PC-9 (cell line): Measurements from ENCODE around the gene ST6GALNAC3. TPM values are rescaled to one million over a fixed set of nuclear protein-coding genes. Genes with fewer than 3 reads are reported as not detected.

ENCODE experiments used
- BruUV-seq: library from RNA; stranded (reverse); fragments of 400-500 nt; replicated peaks from 2 replicates; lab custom pipeline; 2021; lab: Mats Ljungman, UMichigan
- CTCF ChIA-PET: fragments of 300-600 bp; sonication (Branson Sonifier 250); formaldehyde crosslinking; loops from one replicate; lab custom pipeline; 2022; ENCODE audit warnings: antibody characterized with exemption; lab: Charles Lee
- POLR2A ChIA-PET: fragments of 300-600 bp; sonication (Branson Sonifier 250); formaldehyde crosslinking; loops from one replicate; lab custom pipeline; 2022; ENCODE audit warnings: antibody characterized with exemption; ENCODE audit not compliant: unreplicated experiment; lab: Charles Lee
- DNase-seq, 2 experiments: peaks; one replicate each; pipeline versions ENCODE4 v3.0.0 to v3.0.0-alpha.2; 2015 to 2022; ENCODE audit warnings: mixed read lengths in 1 of 2
- H2AFZ ChIP-seq: fragments of 200-600 bp; sonication (generic); 2 replicates; pipeline ENCODE4 v1.8.1; 2017; ENCODE audit warnings: antibody characterized with exemption
- H3F3A ChIP-seq: fragments of 200-600 bp; sonication (generic); 2 replicates; pipeline ENCODE4 v1.8.1; 2017; ENCODE audit warnings: antibody characterized with exemption, mild to moderate bottlenecking, low read depth; ENCODE audit not compliant: insufficient read depth
- H3K27ac ChIP-seq: fragments of 200-600 bp; sonication (generic); 2 replicates; pipeline ENCODE4 v1.6.1; 2016; ENCODE audit warnings: mixed run types
- H3K27me3 ChIP-seq: fragments of 200-600 bp; sonication (generic); 2 replicates; pipeline ENCODE4 v1.6.1; 2016; ENCODE audit warnings: low read depth, mixed run types; ENCODE audit not compliant: insufficient read depth
- H3K36me3 ChIP-seq: fragments of 200-600 bp; sonication (generic); 2 replicates; pipeline ENCODE4 v1.6.1; 2016; ENCODE audit warnings: low read depth, mixed run types
- H3K4me1 ChIP-seq: fragments of 200-600 bp; sonication (generic); replicated peaks from 2 replicates; pipeline ENCODE4 v1.6.1; 2016; ENCODE audit warnings: mixed run types; ENCODE audit not compliant: insufficient read depth
- H3K4me2 ChIP-seq: fragments of 200-600 bp; sonication (generic); 2 replicates; pipeline ENCODE4 v1.6.1; 2017; ENCODE audit warnings: mixed run types
- H3K4me3 ChIP-seq: fragments of 200-600 bp; sonication (generic); 2 replicates; pipeline ENCODE4 v1.6.1; 2016; ENCODE audit warnings: mixed run types
- H3K79me2 ChIP-seq: fragments of 200-600 bp; sonication (generic); 2 replicates; pipeline ENCODE4 v1.6.1; 2017; ENCODE audit warnings: low read depth, mixed run types
- H3K9me2 ChIP-seq: fragments of 200-600 bp; sonication (generic); 2 replicates; pipeline ENCODE4 v1.8.1; 2017; ENCODE audit warnings: mild to moderate bottlenecking; ENCODE audit not compliant: insufficient read depth
- H3K9me3 ChIP-seq: fragments of 200-600 bp; sonication (generic); 2 replicates; pipeline ENCODE4 v1.8.1; 2016; ENCODE audit warnings: low read depth; ENCODE audit not compliant: insufficient read depth
- H4K20me1 ChIP-seq: fragments of 200-600 bp; sonication (generic); 2 replicates; pipeline ENCODE4 v1.8.1; 2017; ENCODE audit not compliant: insufficient read depth
- CTCF ChIP-seq: fragments of 200-600 bp; sonication (generic); conservative IDR thresholded peaks from 2 replicates; pipeline ENCODE4 v1.6.1; 2017; ENCODE audit warnings: mixed run types, antibody characterized with exemption, mild to moderate bottlenecking, moderate library complexity
- EZH2 ChIP-seq: fragments of 200-600 bp; sonication (generic); IDR thresholded peaks from 2 replicates; pipeline ENCODE4 v1.8.0; 2017; ENCODE audit warnings: antibody characterized with exemption, low read depth
- intact Hi-C: fragments of 100-400 bp; cut with micrococcal nuclease; formaldehyde crosslinking; loops from one replicate; pipeline ENCODE4 v1.10.0; 2022; ENCODE audit not compliant: unreplicated experiment
- total RNA-seq: library from RNA; stranded (reverse); gene quantifications from 2 replicates; pipeline ENCODE4 v1.2.3, GENCODE V29; 2021

Gene ST6GALNAC3
- total RNA-seq, 1 experiment from 2014 or later, result 0.04 TPM

- CTCF ChIA-PET, result no interaction called here
- TF ChIP-seq CTCF, result no peak
- TF ChIP-seq EZH2, result no peak
- Histone ChIP-seq H3F3A (no peaks in the 10 kb centered on the region), H2AFZ (no peak overlapping the region), H3K4me3 (no peak overlapping the region), H3K9me2 (no peaks in the 10 kb centered on the region), H3K4me2 (no peak overlapping the region), H3K79me2 (no peaks in the 10 kb centered on the region), H3K27me3 (no peaks in the 10 kb centered on the region), H3K9me3 (no peaks in the 10 kb centered on the region), H4K20me1 (no peaks in the 10 kb centered on the region), H3K36me3 (no peaks in the 10 kb centered on the region), H3K27ac (no peak overlapping the region), H3K4me1 (no peaks in the 10 kb centered on the region)
- DNase-seq, result no peak
- intact Hi-C loops, result no loop called here
- POLR2A ChIA-PET, result no interaction called here
- BruUV-seq, result no TSS peak
These were observed 561.2 kb downstream of the ST6GALNAC3 start for GRCh38 chr1:76635784-76636183.

- DNase-seq, result no peak
- ChIA-PET POLR2A (no interaction called here), CTCF (no interaction called here)
These were observed 564.6 kb downstream of the ST6GALNAC3 start for GRCh38 chr1:76639181-76639580.

GRCh38 chr1:76640092-76640491 lies 565.5 kb downstream of the ST6GALNAC3 start:
- no TSS peak for BruUV-seq
- Histone ChIP-seq H3K4me3 (no peak overlapping the region), H3K4me1 (no peaks in the 10 kb centered on the region), H4K20me1 (no peaks in the 10 kb centered on the region), H3K9me2 (no peaks in the 10 kb centered on the region), H2AFZ (no peak overlapping the region), H3K36me3 (no peaks in the 10 kb centered on the region), H3K27ac (no peak overlapping the region), H3F3A (no peaks in the 10 kb centered on the region), H3K27me3 (no peaks in the 10 kb centered on the region), H3K79me2 (no peaks in the 10 kb centered on the region), H3K9me3 (no peaks in the 10 kb centered on the region), H3K4me2 (no peak overlapping the region)
- DNase-seq, result no peak
- ChIA-PET POLR2A (no interaction called here), CTCF (no interaction called here)
- TF ChIP-seq EZH2 (no peak), CTCF (no peak)
- intact Hi-C loops, result no loop called here

More at GRCh38 chr1:76639181-76639580, 564.6 kb downstream of the ST6GALNAC3 start:
- Histone ChIP-seq H4K20me1 (no peaks in the 10 kb centered on the region), H3K79me2 (no peaks in the 10 kb centered on the region), H3K4me3 (no peak overlapping the region), H3F3A (no peaks in the 10 kb centered on the region), H2AFZ (no peak overlapping the region), H3K4me1 (no peaks in the 10 kb centered on the region), H3K9me2 (no peaks in the 10 kb centered on the region), H3K36me3 (no peaks in the 10 kb centered on the region), H3K4me2 (no peak overlapping the region), H3K9me3 (no peaks in the 10 kb centered on the region), H3K27me3 (no peaks in the 10 kb centered on the region), H3K27ac (no peak overlapping the region)
- BruUV-seq, result no TSS peak
- intact Hi-C loops, result no loop called here
- TF ChIP-seq CTCF (no peak), EZH2 (no peak)
